ENCODE data around the gene DST. TPM values are rescaled to one million over a fixed set of nuclear protein-coding genes. Genes with fewer than 3 reads are reported as not detected.

The DST gene
- total and polyA plus RNA-seq, 2 of the 8 experiments (the other 6 are each of a cell fraction or from before 2014, with no cell fraction given) = 49.4 to 116 TPM

- Histone ChIP-seq H3K4me2 (ENCODE audit: insufficient read depth in 1 of 2, low read depth in 2 of 2, low read length in 2 of 2) (no peak overlapping the region), H4K20me1 (replicated peaks in 1 of 2; ENCODE audit: control insufficient read depth in 1 of 2, insufficient read depth in 2 of 2, low read length in 2 of 2) (no peaks in the 10 kb centered on the region), H3K36me3 (ENCODE audit: control insufficient read depth in 2 of 4, insufficient read depth in 4 of 4, low read length in 3 of 4) (peaks cover 0 to 12% (median 0%) of the 10 kb centered on the region in 4 experiments; a peak in 4 of 8 replicates), H3K14ac (ENCODE audit: insufficient read length) (no peak overlapping the region), H3K4me3 (ENCODE audit: extremely low read depth in 1 of 4, insufficient read depth in 2 of 4, low read depth in 3 of 4, low read length in 4 of 4) (no peak overlapping the region), H2AK5ac (ENCODE audit: low read depth, low read length) (no peak overlapping the region), H3K4ac (replicated peaks; ENCODE audit: insufficient read length, low read depth, low read length) (no peak overlapping the region), H2BK12ac (ENCODE audit: low read depth, low read length) (no peak overlapping the region), H3K23ac (ENCODE audit: insufficient read length) (no peak overlapping the region), H4K91ac (replicated peaks; ENCODE audit: insufficient read length, low read length) (no peak overlapping the region), H3K4me1 (replicated peaks in 1 of 4; ENCODE audit: control insufficient read depth in 3 of 4, insufficient read depth in 4 of 4, low read length in 3 of 4) (peaks cover 0 to 21% (median 8%) of the 10 kb centered on the region in 4 experiments; a peak in 5 of 7 replicates), H3K23me2 (ENCODE audit: low read depth, low read length) (0 out of 2 replicates have a peak, but pooled peaks cover 2% of the 10 kb centered on the region), H2AFZ (ENCODE audit: low read length) (no peak overlapping the region), H3K27ac (ENCODE audit: low read depth, low read length) (no peak overlapping the region), H3K9me3 (ENCODE audit: insufficient read depth in 2 of 2, low read depth in 1 of 2, low read length in 1 of 2) (no peaks in the 10 kb centered on the region), H2BK5ac (ENCODE audit: low read depth, low read length) (no peak overlapping the region), H3K9ac (replicated peaks in 1 of 4; ENCODE audit: extremely low read depth in 1 of 4, low read depth in 3 of 4, low read length in 3 of 4) (no peak overlapping the region), H3K18ac (ENCODE audit: extremely low read depth, low read length) (no peak overlapping the region), H3K27me3 (replicated peaks in 1 of 4; ENCODE audit: control insufficient read depth in 3 of 4, extremely low read depth in 1 of 4, insufficient read depth in 3 of 4, low read length in 3 of 4) (no peaks in the 10 kb centered on the region), H4K5ac (ENCODE audit: insufficient read length, low read depth, low read length) (no peak overlapping the region), H2BK20ac (ENCODE audit: low read length) (no peak overlapping the region), H3K56ac (replicated peaks; ENCODE audit: insufficient read length, low read depth, low read length) (no peak overlapping the region), H2BK15ac (ENCODE audit: low read length) (no peak overlapping the region), H2BK120ac (replicated peaks; ENCODE audit: low read depth, low read length) (no peak overlapping the region), H4K8ac (ENCODE audit: extremely low read depth, insufficient read depth, low read length) (no peak overlapping the region), H3K79me2 (ENCODE audit: control insufficient read depth in 1 of 2, insufficient read depth in 2 of 2, low read length in 2 of 2) (peaks cover 0 to 26% of the 10 kb centered on the region in 2 experiments; a peak in 1 of 4 replicates), H3K79me1 (ENCODE audit: low read depth, low read length) (no peaks in the 10 kb centered on the region; the same call in 1 of the 2 replicates)
- 78% methylated on average over 2 of the region's 2 CpGs; no CpG with 5 or more reads in 1 of the 2 experiments for WGBS, 2 experiments (ENCODE audit: extremely low coverage in 1 of 2, insufficient coverage in 1 of 2, insufficient read length in 1 of 2, insufficient replicate concordance in 2 of 2, low coverage in 1 of 2, low lambda C conversion rate in 2 of 2, missing lambda C conversion rate in 1 of 2)
- DNase-seq (ENCODE audit: low read depth in 1 of 2, low spot score in 2 of 2) (no peak), FAIRE-seq (no peak)
- CTCF ChIA-PET (ENCODE audit: partially characterized antibody) = no interaction called here
- POLR2A ChIA-PET (ENCODE audit: partially characterized antibody) = interaction anchor here (0.6 kb wide), 1 partner anchor 306 kb away, joined by 3 read pairs; no protein-coding TSS in a partner anchor
- TF ChIP-seq SP2 (IDR thresholded peaks at IDR 0.05; ENCODE audit: low read length) = no peak
- no peak for TF ChIP-seq SIX5 (IDR thresholded peaks at IDR 0.05; ENCODE audit: low read depth, low read length)
- no peak for TF ChIP-seq HDAC6 (IDR thresholded peaks at IDR 0.05; ENCODE audit: low read depth, low read length)
- TF ChIP-seq ATF3 (IDR thresholded peaks at IDR 0.05; ENCODE audit: insufficient read depth, low read depth, low read length) = no peak
- no peak for TF ChIP-seq CHD1 (IDR thresholded peaks at IDR 0.05; ENCODE audit: low read depth, low read length)
- no peak for TF ChIP-seq TEAD4 (IDR thresholded peaks at IDR 0.05; ENCODE audit: low read depth, low read length)
- no peak for TF ChIP-seq SP1 (IDR thresholded peaks at IDR 0.05; ENCODE audit: low read depth, low read length)
- no peak for TF ChIP-seq KDM4A (IDR thresholded peaks at IDR 0.05; ENCODE audit: low read depth, low read length, severe bottlenecking)
- no peak for TF ChIP-seq MAX (IDR thresholded peaks at IDR 0.05)
- no peak for TF ChIP-seq RXRA (IDR thresholded peaks at IDR 0.05; ENCODE audit: insufficient read depth, low read depth, low read length)
- TF ChIP-seq SIN3A (conservative IDR thresholded peaks at IDR 0.05 in 1 of 2, IDR thresholded peaks at IDR 0.05 in 1 of 2; ENCODE audit: low read depth in 1 of 2, low read length in 2 of 2) = no peak
- no peak for TF ChIP-seq ATF2 (IDR thresholded peaks at IDR 0.05; ENCODE audit: low read length)
These were observed 103.8 kb downstream of the DST start for GRCh38 chr6:56538851-56539250.
